Ishikawa (cell line): ENCODE data around the gene TEX29.

Source experiments
- CEBPB ChIP-seq: IDR thresholded peaks from 2 replicates; pipeline ENCODE4 v1.6.1; 2012
- CREB1 ChIP-seq: IDR thresholded peaks from 2 replicates; pipeline ENCODE4 v1.6.1; 2012; ENCODE audit warnings: low read depth
- EGR1 ChIP-seq: IDR thresholded peaks from 2 replicates; pipeline ENCODE4 v1.6.1; 2012
- EP300 ChIP-seq: IDR thresholded peaks from 2 replicates; pipeline ENCODE4 v1.6.1; 2012; ENCODE audit warnings: borderline replicate concordance
- FOXM1 ChIP-seq: IDR thresholded peaks from 2 replicates; pipeline ENCODE4 v1.6.1; 2012; ENCODE audit warnings: low read depth, borderline replicate concordance
- MAX ChIP-seq: IDR thresholded peaks from 2 replicates; pipeline ENCODE4 v1.6.1; 2012
- NFIC ChIP-seq: IDR thresholded peaks from 2 replicates; pipeline ENCODE4 v1.6.1; 2012
- RAD21 ChIP-seq: IDR thresholded peaks from 2 replicates; pipeline ENCODE4 v1.6.1; 2012; ENCODE audit warnings: low read depth
- REST ChIP-seq: IDR thresholded peaks from 2 replicates; pipeline ENCODE4 v1.6.1; 2012; ENCODE audit warnings: low read depth, mild to moderate bottlenecking
- TAF1 ChIP-seq: IDR thresholded peaks from 2 replicates; pipeline ENCODE4 v1.6.1; 2012; ENCODE audit warnings: low read depth, mild to moderate bottlenecking
- TCF12 ChIP-seq: IDR thresholded peaks from 2 replicates; pipeline ENCODE4 v1.6.1; 2012; ENCODE audit warnings: low read depth
- TEAD4 ChIP-seq: IDR thresholded peaks from 2 replicates; pipeline ENCODE4 v1.6.1; 2012
- USF1 ChIP-seq: IDR thresholded peaks from 2 replicates; pipeline ENCODE4 v1.6.1; 2012
- YY1 ChIP-seq: IDR thresholded peaks from 2 replicates; pipeline ENCODE4 v1.6.1; 2012; ENCODE audit warnings: low read depth
- ZBTB7A ChIP-seq: IDR thresholded peaks from 2 replicates; pipeline ENCODE4 v1.6.1; 2012; ENCODE audit warnings: low read depth

The TEX29 gene

GRCh38 chr13:111359237-111359915, 38.9 kb downstream of the TEX29 start:
- TF ChIP-seq CREB1: no peak
- TF ChIP-seq ZBTB7A: no peak
- no peak for TF ChIP-seq REST
- no peak for TF ChIP-seq USF1
- no peak for TF ChIP-seq EGR1
- no peak for TF ChIP-seq YY1
- TF ChIP-seq NFIC: no peak
- no peak for TF ChIP-seq EP300
- no peak for TF ChIP-seq TAF1
- no peak for TF ChIP-seq FOXM1
- no peak for TF ChIP-seq TCF12
- TF ChIP-seq TEAD4: no peak
- TF ChIP-seq CEBPB: no peak
- no peak for TF ChIP-seq RAD21
- no peak for TF ChIP-seq MAX

GRCh38 chr13:111359930-111360329, 39.5 kb downstream of the TEX29 start:
- TF ChIP-seq YY1 (no peak), NFIC (no peak), TCF12 (no peak), TAF1 (no peak), EGR1 (no peak), CEBPB (no peak), TEAD4 (no peak), FOXM1 (no peak), CREB1 (no peak), RAD21 (no peak), USF1 (no peak), ZBTB7A (no peak), MAX (no peak), REST (no peak), EP300 (no peak)

- TF ChIP-seq USF1: no peak
Measured at GRCh38 chr13:111360452-111360851, 40.0 kb downstream of the TEX29 start.

GRCh38 chr13:111361046-111361872, 40.8 kb downstream of the TEX29 start:
- TF ChIP-seq CEBPB (no peak), TCF12 (no peak), ZBTB7A (no peak), MAX (no peak), RAD21 (no peak), TEAD4 (no peak)

GRCh38 chr13:111361873-111362648, 41.6 kb downstream of the TEX29 start:
- TF ChIP-seq EP300 (no peak), EGR1 (no peak), ZBTB7A (no peak), RAD21 (no peak), FOXM1 (no peak), NFIC (no peak), USF1 (no peak), CEBPB (no peak), CREB1 (no peak), TCF12 (no peak), TEAD4 (no peak), MAX (no peak), YY1 (no peak), TAF1 (no peak)
